GM15510 (cell line): ENCODE measurements around the gene RTN4IP1.

Source experiments
- POLR2A ChIP-seq: IDR thresholded peaks from 3 replicates; pipeline ENCODE4 v1.6.1; 2011; ENCODE audit warnings: borderline replicate concordance; ENCODE audit not compliant: insufficient read length; ENCODE audit errors: extremely low read depth

Gene RTN4IP1

DNA sequence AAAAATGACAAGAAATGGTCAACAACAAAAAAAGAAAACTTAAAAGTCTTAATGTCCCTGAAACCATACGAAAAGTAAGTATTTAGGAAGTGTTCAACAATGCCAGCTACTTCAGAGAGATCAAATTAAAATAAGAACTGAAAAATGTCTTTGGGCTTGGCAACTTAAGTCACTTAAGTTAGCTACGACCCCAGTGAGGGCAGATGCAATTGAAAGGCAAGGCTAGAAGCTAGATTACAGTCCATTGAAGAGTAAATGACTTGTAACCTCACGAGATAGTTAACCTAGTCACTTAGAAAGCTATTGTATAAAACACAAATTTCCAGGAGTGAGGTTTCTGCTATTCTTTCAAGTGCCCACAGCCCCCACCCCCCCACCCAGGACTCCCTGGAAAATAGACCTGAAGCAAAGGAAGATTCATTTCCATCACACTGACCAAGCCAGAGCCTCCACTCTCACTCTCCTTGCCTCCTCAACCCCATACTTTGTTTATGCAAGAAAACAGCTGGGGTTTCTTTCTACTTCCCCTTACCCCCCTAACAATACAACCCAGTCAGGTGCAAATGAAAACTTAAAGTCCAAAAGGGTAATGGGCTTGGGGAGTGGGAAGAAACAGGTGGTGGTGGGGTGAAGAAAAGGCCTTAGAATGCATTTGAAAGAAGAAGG is 14.6 kb downstream of the RTN4IP1 start:
- no peak for TF ChIP-seq POLR2A

DNA sequence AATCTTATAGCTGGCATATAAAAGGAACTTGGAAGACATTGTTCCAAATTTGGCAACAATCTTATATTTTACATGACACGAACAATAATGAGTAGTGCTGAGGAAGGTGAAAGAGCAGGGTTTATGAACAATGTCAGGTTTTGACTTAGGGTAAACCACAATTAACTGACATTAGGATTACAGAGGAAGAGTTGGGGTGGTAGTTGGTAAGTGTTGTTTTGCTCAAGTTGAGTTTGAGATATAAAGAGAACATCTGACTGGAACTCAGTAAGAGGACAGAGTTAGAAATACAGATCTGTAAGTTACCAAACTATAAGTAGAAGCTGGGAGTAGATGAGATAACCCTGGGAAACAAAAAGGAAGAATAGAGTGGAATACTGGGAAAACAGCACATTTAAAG is 15.1 kb downstream of the RTN4IP1 start:
- TF ChIP-seq POLR2A: no peak

- no peak for TF ChIP-seq POLR2A
Measured at GRCh38 chr6:106613590-106613989, 15.7 kb downstream of the RTN4IP1 start.

DNA sequence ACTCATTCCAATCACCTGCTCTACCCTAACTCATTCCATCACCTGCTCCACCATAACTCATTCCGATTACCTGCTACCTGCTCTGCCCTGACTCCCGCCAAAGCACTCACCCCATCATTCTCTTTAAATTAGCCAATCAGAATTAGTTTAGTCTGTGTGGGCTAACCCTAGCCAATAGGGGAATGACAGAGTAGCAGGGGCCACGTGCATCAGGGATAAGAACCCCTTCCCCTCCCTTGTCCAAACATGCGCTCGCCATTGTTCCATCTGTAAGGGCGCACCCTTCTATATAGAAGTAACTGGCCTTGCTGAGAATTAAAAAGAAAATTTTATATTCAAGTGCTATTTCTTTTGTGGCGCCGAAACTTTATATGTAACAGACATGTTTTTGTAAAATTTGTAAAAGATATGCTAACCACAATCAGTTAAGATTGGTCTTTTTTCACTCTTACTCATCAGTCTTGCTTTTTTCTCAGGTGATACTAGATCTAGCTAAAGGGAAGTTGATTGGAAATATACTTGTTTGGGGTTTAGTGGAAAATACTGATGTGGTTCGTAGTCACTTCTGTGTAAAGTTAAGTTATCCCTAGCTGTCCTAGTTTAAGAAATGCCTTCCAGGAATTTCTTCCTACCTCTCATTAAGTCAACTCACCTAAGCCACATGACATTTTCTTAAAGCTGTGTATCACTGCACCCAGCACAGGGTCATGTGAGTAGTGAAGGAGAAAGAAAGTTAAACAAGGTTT is 16.5 kb downstream of the RTN4IP1 start:
- TF ChIP-seq POLR2A: no peak

GRCh38 chr6:106611030-106611429 is 18.3 kb downstream of the RTN4IP1 start:
- TF ChIP-seq POLR2A: no peak

GRCh38 chr6:106609699-106610098 is 19.6 kb downstream of the RTN4IP1 start:
- no peak for TF ChIP-seq POLR2A

- no peak for TF ChIP-seq POLR2A
Measured at GRCh38 chr6:106608080-106608668, 21.1 kb downstream of the RTN4IP1 start.

DNA sequence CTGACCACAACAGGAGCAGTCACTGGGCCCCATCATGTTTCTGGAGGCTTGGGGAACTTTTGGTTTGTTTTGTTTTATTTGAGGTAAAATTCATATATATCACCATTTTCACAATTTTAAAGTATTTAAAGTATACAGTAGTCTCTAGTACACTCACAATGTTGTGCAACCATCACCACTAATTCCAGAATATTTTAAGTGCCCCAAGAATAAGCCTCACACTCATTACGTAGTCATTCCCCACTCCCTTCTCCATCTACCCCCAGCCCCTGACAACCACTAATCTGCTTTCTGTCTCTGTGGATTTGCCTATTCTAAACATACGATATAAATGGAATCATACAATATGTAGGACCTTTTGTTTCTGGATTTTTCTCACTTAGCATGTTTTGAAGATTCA is 29.0 kb downstream of the RTN4IP1 start:
- TF ChIP-seq POLR2A: no peak

DNA sequence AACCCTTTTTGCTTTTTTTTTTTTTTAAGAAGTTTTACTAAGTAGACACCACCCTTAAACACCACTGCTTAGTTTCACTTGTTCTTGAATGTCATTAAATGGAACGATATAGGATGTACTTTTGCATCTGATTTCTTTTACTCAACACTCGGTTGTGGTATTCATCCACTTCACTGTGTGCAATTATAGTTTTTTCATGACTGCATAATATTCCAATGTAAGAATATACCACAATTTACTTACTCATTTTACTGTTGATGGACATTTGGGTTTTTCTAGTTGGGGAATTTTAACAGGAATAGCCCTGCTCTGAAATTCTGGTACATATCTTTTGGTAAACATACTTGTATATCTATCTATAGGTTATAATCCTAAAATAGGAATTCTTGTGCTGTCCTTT is 29.9 kb downstream of the RTN4IP1 start:
- no peak for TF ChIP-seq POLR2A

DNA sequence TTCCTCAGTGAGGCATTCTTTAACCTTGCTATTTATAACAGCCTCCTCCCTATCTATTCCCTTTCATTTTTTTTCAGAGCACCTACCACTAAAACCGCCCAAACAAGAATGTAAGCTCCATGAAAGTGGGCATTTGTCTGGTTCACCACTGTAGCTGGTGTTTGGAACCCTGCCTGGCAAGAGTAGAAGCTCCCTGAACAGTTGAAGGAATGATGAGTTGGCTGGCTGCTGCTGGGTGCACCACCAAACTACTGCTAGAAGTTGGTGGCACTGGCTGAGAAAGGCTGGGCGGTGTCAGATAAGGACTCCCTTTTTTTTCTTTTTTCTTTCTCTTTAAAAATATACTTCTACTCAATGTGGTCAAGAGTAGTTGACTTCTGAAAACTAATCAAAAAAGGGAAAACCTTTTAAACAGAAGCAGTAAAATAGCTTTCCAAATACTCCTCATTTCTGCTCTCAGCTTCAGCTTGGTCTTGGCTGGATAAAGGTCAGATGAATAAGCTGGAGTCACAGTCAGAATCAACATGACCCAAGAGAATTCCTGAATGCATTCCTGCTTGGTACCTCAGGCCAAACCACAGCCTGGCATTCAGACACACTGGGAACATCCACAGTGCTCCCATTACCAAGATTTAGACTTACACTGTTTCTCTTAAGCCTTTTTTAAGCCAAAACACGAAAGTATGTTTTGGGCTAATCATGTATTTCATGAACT is 38.0 kb downstream of the RTN4IP1 start:
- TF ChIP-seq POLR2A: no peak

- no peak for TF ChIP-seq POLR2A
Measured at GRCh38 chr6:106586815-106587415, 42.4 kb downstream of the RTN4IP1 start.

- TF ChIP-seq POLR2A: no peak
Measured at GRCh38 chr6:106581468-106581867, 47.8 kb downstream of the RTN4IP1 start.

GRCh38 chr6:106579281-106579680 is 50.0 kb downstream of the RTN4IP1 start:
- no peak for TF ChIP-seq POLR2A

DNA sequence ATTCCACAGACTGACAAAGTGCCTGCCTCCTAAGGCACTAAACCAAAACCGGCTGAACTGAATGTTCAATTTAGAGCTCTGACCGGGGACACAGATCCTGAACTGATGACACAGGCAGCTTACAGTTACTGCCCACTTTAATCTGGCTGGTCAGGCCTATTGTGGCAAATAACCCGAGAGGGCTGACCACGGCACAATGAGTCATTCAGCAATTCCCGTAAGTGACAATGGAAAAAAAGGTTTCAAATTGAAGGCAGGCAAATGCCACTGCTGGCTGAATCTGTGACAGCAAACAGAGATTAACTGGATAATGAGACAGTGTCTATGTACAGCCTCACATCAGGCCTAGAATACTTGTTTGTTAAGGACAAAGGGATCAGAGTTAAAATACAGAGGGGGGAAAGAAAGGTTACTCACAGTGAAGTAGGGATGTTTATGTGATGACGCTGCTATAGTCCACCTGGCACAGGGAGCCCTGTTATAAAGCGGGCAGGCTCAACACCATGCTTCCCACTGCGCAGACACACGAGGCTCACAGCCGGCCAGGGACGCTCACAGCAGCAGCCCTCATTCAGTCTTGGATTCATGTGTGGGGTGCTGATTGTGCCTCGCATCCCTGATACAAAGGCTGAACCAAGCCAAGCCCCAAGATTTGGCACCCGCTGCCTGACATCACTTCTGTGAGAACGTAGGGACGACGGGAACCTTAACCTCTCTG is 54.4 kb downstream of the RTN4IP1 start:
- no peak for TF ChIP-seq POLR2A
